ENCODE results near the gene OBP2A.

GRCh38 chr9:135574943-135575342 lies 29.0 kb downstream of the OBP2A start:
- TF ChIP-seq SP1 (IDR thresholded peaks at IDR 0.05) (no peak), BHLHE40 (IDR thresholded peaks at IDR 0.05; ENCODE audit: borderline replicate concordance) (no peak), L3MBTL2 (conservative IDR thresholded peaks at IDR 0.05) (no peak), ZNF384 (IDR thresholded peaks at IDR 0.05) (no peak), FOXA1 (IDR thresholded peaks at IDR 0.05) (no peak), SUZ12 (IDR thresholded peaks at IDR 0.05) (no peak), FOXM1 (IDR thresholded peaks at IDR 0.05; ENCODE audit: borderline replicate concordance) (no peak), LEF1 (IDR thresholded peaks at IDR 0.05; ENCODE audit: borderline replicate concordance) (no peak), ARNT (IDR thresholded peaks at IDR 0.05) (no peak)

All from HEK293T (cell line).